ENCODE measurements around the gene CHST3.

GRCh38 chr10:71995449-71995848 lies 31.3 kb downstream of the CHST3 start:
- TF ChIP-seq POLR2AphosphoS5 (IDR thresholded peaks at IDR 0.05) (no peak), EZH2 (IDR thresholded peaks at IDR 0.05; ENCODE audit: borderline replicate concordance, insufficient read depth, low read length, poor library complexity, severe bottlenecking) (no peak), SMC3 (conservative IDR thresholded peaks at IDR 0.05; ENCODE audit: poor library complexity) (no peak), CTCF (IDR thresholded peaks at IDR 0.05; ENCODE audit: poor library complexity, severe bottlenecking) (no peak), MXI1 (conservative IDR thresholded peaks at IDR 0.05; ENCODE audit: poor library complexity, severe bottlenecking) (no peak), RAD21 (conservative IDR thresholded peaks at IDR 0.05) (no peak), EP300 (conservative IDR thresholded peaks at IDR 0.05; ENCODE audit: poor library complexity, severe bottlenecking) (no peak), TAF1 (IDR thresholded peaks at IDR 0.05; ENCODE audit: low read depth) (no peak)
